Epidermal melanocyte (primary cell): ENCODE results near the gene TVP23A.
"Not testable (repeated sequence)": the region's sequence is repeated elsewhere in the genome, so short reads cannot be mapped to it uniquely, and the experiment has no call there.

Experiments used
- DNase-seq: peaks from one replicate; pipeline ENCODE4 v3.0.0; 2011; ENCODE audit warnings: low spot score; ENCODE audit not compliant: insufficient read length

TVP23A gene

GRCh38 chr16:10836174-10836853, 17.7 kb upstream of the TVP23A start:
- no peak for DNase-seq

- DNase-seq = no peak
These were observed 16.8 kb upstream of the TVP23A start for GRCh38 chr16:10835281-10835931.

GRCh38 chr16:10834766-10835165, 16.2 kb upstream of the TVP23A start:
- no peak for DNase-seq

- no peak for DNase-seq
These were observed 15.5 kb upstream of the TVP23A start for GRCh38 chr16:10834130-10834529.

- DNase-seq = no peak
These were observed 14.7 kb upstream of the TVP23A start for GRCh38 chr16:10833271-10833670.

- DNase-seq = no peak
These were observed 13.6 kb upstream of the TVP23A start for GRCh38 chr16:10831894-10832886.

GRCh38 chr16:10830240-10830639, 11.6 kb upstream of the TVP23A start:
- not testable (repeated sequence) for DNase-seq

- not testable (repeated sequence) for DNase-seq
These were observed 10.9 kb upstream of the TVP23A start for GRCh38 chr16:10829390-10830098.

GRCh38 chr16:10828851-10829366, 10.3 kb upstream of the TVP23A start:
- no peak for DNase-seq

GRCh38 chr16:10827691-10828341, 9.2 kb upstream of the TVP23A start:
- DNase-seq = no peak

GRCh38 chr16:10824111-10824893, 5.7 kb upstream of the TVP23A start:
- no peak for DNase-seq

- no peak for DNase-seq
These were observed 4.1 kb upstream of the TVP23A start for GRCh38 chr16:10822702-10823101.

GRCh38 chr16:10820546-10820945, 2.0 kb upstream of the TVP23A start:
- no peak for DNase-seq

- no peak for DNase-seq
These were observed 1.1 kb downstream of the TVP23A start for GRCh38 chr16:10817514-10817913.

GRCh38 chr16:10813099-10813455, 5.5 kb downstream of the TVP23A start:
- no peak for DNase-seq

- DNase-seq = no peak
These were observed 6.1 kb downstream of the TVP23A start for GRCh38 chr16:10812312-10813098.

- DNase-seq = no peak
These were observed 8.9 kb downstream of the TVP23A start for GRCh38 chr16:10809706-10810105.

GRCh38 chr16:10808850-10809249, 9.7 kb downstream of the TVP23A start:
- no peak for DNase-seq

- no peak for DNase-seq
These were observed 10.4 kb downstream of the TVP23A start for GRCh38 chr16:10808218-10808617.
